ENCODE data around the gene TMEM92. TPM values are rescaled to one million over a fixed set of nuclear protein-coding genes. Genes with fewer than 3 reads are reported as not detected.

Gene TMEM92
- total RNA-seq, 2 experiments from 2014 or later, result not detected

GRCh38 chr17:50267074-50267841 lies 7.0 kb upstream of the TMEM92 start:
- no peak overlapping the region for H3K4me3 ChIP-seq (ENCODE audit: low read depth, low read length, poor library complexity, severe bottlenecking)
- H4K20me1 ChIP-seq (ENCODE audit: insufficient read depth, low read length), result no peaks in the 10 kb centered on the region
- H3K27ac ChIP-seq (ENCODE audit: low read depth, low read length, poor library complexity, severe bottlenecking), result no peak overlapping the region
- H3K9me3 ChIP-seq (ENCODE audit: low read length), result no peaks in the 10 kb centered on the region
- no TSS peak for BruUV-seq (replicated peaks)
- no peaks in the 10 kb centered on the region for H3K9me2 ChIP-seq (ENCODE audit: insufficient read depth, low read length)
- intact Hi-C loops (cut with micrococcal nuclease; ENCODE audit: unreplicated experiment), result no loop called here
- no peak overlapping the region for H2AFZ ChIP-seq (ENCODE audit: low read length)
- no peaks in the 10 kb centered on the region for H3K79me2 ChIP-seq (ENCODE audit: insufficient read depth, low read depth, low read length)
- TF ChIP-seq EZH2phosphoT487 (IDR thresholded peaks at IDR 0.05; ENCODE audit: borderline replicate concordance, low read depth, low read length) (no peak), CTCF (conservative IDR thresholded peaks at IDR 0.05; ENCODE audit: low read length) (no peak)
- POLR2A ChIA-PET, result interaction anchor here (0.6 kb wide), 1 partner anchor 440 kb away, joined by 3 read pairs; no protein-coding TSS in a partner anchor
- no peaks in the 10 kb centered on the region for H3K36me3 ChIP-seq (ENCODE audit: insufficient read depth, low read length)
- CTCF ChIA-PET (ENCODE audit: unreplicated experiment), result no interaction called here
- no peaks in the 10 kb centered on the region for H3K4me1 ChIP-seq (ENCODE audit: insufficient read depth, low read length, poor library complexity, severe bottlenecking)
- no peak for DNase-seq (ENCODE audit: low spot score)
- no peak overlapping the region for H3K4me2 ChIP-seq (ENCODE audit: low read length)

GRCh38 chr17:50268026-50268425 lies 6.2 kb upstream of the TMEM92 start:
- intact Hi-C loops (cut with micrococcal nuclease; ENCODE audit: unreplicated experiment), result no loop called here
- Histone ChIP-seq H3K9me3 (ENCODE audit: low read length) (no peaks in the 10 kb centered on the region), H3K4me3 (ENCODE audit: low read depth, low read length, poor library complexity, severe bottlenecking) (no peak overlapping the region), H3K36me3 (ENCODE audit: insufficient read depth, low read length) (no peaks in the 10 kb centered on the region), H4K20me1 (ENCODE audit: insufficient read depth, low read length) (no peaks in the 10 kb centered on the region), H3K27ac (ENCODE audit: low read depth, low read length, poor library complexity, severe bottlenecking) (no peak overlapping the region), H3K79me2 (ENCODE audit: insufficient read depth, low read depth, low read length) (no peaks in the 10 kb centered on the region), H3K4me1 (ENCODE audit: insufficient read depth, low read length, poor library complexity, severe bottlenecking) (no peaks in the 10 kb centered on the region), H3K9me2 (ENCODE audit: insufficient read depth, low read length) (no peaks in the 10 kb centered on the region), H2AFZ (ENCODE audit: low read length) (no peak overlapping the region), H3K4me2 (ENCODE audit: low read length) (no peak overlapping the region)
- ChIA-PET CTCF (ENCODE audit: unreplicated experiment) (no interaction called here), POLR2A (interaction anchor here (0.6 kb wide), 1 partner anchor 439 kb away, joined by 3 read pairs; no protein-coding TSS in a partner anchor)
- no TSS peak for BruUV-seq (replicated peaks)
- no peak for DNase-seq (ENCODE audit: low spot score)
- TF ChIP-seq EZH2phosphoT487 (IDR thresholded peaks at IDR 0.05; ENCODE audit: borderline replicate concordance, low read depth, low read length), result no peak
- no peak for TF ChIP-seq CTCF (conservative IDR thresholded peaks at IDR 0.05; ENCODE audit: low read length)

DNA sequence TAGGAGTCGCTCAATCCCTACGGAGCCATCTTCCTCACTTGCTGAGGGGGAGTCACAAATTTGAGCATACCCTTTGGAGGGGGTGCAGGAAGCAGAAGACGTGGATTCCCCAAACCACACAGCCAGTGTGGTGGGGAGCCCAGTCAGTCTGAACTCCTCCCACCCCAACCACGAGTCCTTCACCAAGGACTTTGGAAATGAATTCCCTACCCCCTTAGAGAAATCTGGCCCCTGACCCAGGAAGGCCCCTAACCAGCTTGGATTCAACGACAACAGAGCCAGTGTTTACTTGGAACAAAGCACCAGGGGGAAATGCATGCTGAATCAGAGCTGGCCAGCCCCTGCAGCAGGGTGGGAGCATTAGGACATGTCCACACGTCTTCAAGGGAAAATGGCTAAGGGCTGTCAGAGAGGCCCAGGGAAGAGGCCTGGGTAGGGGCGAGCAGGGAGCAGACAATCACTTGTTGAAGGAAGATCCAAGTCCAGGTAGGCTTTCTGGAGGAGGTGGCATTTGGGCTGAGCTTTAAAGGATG lies 5.5 kb upstream of the TMEM92 start:
- TF ChIP-seq EZH2phosphoT487 (IDR thresholded peaks at IDR 0.05; ENCODE audit: borderline replicate concordance, low read depth, low read length) (no peak), CTCF (conservative IDR thresholded peaks at IDR 0.05; ENCODE audit: low read length) (no peak)
- no TSS peak for BruUV-seq (replicated peaks)
- no peaks in the 10 kb centered on the region for H4K20me1 ChIP-seq (ENCODE audit: insufficient read depth, low read length)
- H3K4me2 ChIP-seq (ENCODE audit: low read length), result no peak overlapping the region
- no peak for DNase-seq (ENCODE audit: low spot score)
- CTCF ChIA-PET (ENCODE audit: unreplicated experiment), result interaction anchor here (0.5 kb wide), 1 partner anchor 658 kb away, joined by 3 read pairs; no protein-coding TSS in a partner anchor
- POLR2A ChIA-PET, result no interaction called here
- no peak overlapping the region for H3K27ac ChIP-seq (ENCODE audit: low read depth, low read length, poor library complexity, severe bottlenecking)
- H3K9me3 ChIP-seq (ENCODE audit: low read length), result no peaks in the 10 kb centered on the region
- H3K4me3 ChIP-seq (ENCODE audit: low read depth, low read length, poor library complexity, severe bottlenecking), result no peak overlapping the region
- no peaks in the 10 kb centered on the region for H3K79me2 ChIP-seq (ENCODE audit: insufficient read depth, low read depth, low read length)
- intact Hi-C loops (cut with micrococcal nuclease; ENCODE audit: unreplicated experiment), result no loop called here
- H3K9me2 ChIP-seq (ENCODE audit: insufficient read depth, low read length), result no peaks in the 10 kb centered on the region
- no peaks in the 10 kb centered on the region for H3K36me3 ChIP-seq (ENCODE audit: insufficient read depth, low read length)
- no peaks in the 10 kb centered on the region for H3K4me1 ChIP-seq (ENCODE audit: insufficient read depth, low read length, poor library complexity, severe bottlenecking)
- no peak overlapping the region for H2AFZ ChIP-seq (ENCODE audit: low read length)

Measured in OCI-LY7 (cell line).